HuH-7.5 (cell line): ENCODE measurements around the gene OOSP1.
"Not testable (repeated sequence)": the region's sequence is repeated elsewhere in the genome, so short reads cannot be mapped to it uniquely, and the experiment has no call there.

ENCODE experiments used
- DNase-seq: peaks from one replicate; pipeline ENCODE4 v3.0.0; 2011; ENCODE audit warnings: low spot score

Gene OOSP1, protein sequence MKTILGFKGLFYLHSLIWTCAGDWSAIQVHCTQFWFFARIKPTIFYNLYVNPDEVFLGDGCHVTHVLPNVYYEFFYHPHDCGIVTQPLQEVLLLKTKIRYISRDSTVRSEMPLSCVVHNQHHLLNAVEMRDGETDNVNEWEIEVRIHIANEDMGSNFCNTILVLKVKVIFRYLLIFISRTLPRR

GRCh38 chr11:59938132-59938531 lies at the start of gene OOSP1:
OOSP1 (plus strand) TSS chr11:59938432; CDS start chr11:59938455, 23 bp downstream.
- DNase-seq: no peak

DNA sequence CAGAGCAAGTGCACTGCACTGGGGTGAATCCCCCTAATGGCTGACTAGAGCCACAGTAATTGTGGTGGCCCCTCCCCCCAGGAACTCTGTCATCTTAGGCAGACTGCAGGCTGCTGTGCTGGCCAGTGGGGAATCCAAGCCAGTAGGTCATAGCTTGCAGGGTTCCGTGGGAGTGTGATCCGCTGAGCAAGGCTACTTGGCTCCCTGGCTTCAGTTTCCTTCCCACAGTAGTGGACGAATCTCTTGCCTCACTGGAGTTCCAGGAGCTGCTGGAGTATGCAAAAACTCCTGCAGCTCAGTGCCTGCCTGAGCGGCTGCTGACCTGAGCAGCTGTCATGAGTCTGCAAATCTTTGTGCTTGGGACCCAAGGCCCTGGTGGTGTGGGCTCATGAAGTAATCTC lies 46.5 kb upstream of the OOSP1 start:
- no peak for DNase-seq

GRCh38 chr11:59894616-59895015 lies 43.6 kb upstream of the OOSP1 start:
- DNase-seq: no peak

DNA sequence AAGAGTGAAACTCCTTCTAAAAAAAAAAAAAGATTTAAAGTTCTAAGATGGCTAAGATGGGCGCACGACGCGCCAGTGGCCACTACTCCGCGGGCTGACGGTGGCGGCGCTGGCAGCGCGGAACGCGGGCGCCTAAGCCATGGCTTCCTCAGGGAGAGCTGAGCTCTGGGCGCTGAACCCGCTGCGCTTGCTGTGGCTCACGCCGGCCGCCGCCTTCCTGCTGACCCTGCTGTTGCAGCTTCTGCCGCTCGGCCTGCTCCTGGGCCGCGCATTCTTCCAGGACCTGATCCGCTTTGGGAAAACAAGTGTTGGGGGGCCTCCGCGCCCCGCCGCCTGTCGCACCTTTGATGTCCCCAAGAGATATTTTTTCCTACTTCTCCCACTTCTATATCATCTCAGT lies 40.2 kb upstream of the OOSP1 start:
- DNase-seq: no peak

- DNase-seq: no peak
These were observed 39.6 kb upstream of the OOSP1 start for GRCh38 chr11:59898650-59899049.

GRCh38 chr11:59899532-59899931 lies 38.7 kb upstream of the OOSP1 start:
- DNase-seq: no peak

DNA sequence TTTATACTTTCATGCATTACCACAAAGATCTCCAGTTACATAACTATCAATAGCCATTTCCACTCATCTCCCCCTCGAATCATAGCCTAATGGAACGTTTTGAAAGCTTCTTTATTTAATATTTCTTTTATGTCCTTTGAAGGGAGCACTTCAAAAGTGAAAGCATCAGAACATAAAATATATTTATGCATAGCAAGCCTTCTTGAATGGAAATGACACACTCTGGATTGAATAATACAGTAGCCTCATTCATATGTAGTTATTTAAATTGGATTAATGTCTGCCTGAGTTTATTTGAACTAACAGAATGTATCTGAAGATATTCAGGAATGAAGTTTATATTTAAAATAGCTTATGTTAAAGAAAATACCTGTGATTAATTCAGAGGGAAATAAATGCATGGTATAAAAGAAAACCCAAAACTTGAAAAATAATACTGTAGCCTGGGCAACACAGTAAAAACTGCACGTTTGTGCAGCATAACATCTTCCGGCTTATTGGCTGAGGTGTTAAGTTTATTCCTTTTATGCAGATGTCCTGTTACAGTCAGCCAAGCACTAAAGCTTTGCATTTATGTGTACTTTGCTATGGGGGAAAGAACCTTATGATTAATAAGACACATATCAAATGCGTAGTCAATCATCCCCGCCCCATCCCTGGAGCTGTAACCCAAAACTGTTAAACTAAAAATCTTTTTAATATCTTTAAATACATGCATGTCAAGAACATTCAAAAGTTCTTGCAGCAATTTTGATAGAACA lies 37.7 kb upstream of the OOSP1 start:
- DNase-seq: no peak

DNA sequence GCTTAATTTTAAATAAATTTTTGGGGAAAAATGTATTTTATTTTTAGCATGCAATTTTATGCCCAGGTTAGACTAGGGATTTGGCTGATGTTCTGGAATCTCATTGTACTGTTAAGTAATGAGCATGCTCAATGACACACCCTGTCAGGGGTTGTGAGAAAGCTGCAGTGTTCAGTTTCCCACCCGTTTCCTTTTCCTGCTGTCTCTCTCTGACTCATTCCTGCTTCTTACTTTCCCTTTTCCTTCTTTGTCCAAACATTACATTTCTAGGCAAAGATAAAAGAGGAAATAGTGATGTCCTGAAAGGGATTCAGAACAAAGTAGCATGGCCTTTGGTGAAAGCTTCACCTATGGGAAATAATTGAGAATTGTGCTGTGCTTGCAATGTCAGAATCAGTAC lies 36.9 kb upstream of the OOSP1 start:
- DNase-seq: no peak

GRCh38 chr11:59903569-59903968 lies 34.7 kb upstream of the OOSP1 start:
- not testable (repeated sequence) for DNase-seq

DNA sequence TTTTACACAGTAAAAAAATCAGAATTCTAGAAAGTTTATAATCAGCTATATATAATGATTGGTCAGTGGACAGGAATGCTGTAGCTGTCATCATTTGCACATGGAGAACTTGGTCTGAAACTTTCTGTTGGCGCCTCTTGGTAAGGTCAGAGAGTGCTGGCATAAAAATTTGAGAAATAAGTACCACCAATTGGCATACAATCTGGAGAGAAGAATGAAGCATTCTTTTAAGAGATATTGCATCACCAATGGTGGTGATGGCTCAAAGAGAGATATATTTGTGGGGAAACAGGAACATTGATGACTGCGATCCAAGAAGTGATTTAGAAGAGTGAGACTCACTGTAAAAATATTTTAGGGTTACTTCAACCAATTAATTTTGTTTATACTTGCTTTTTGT lies 19.8 kb upstream of the OOSP1 start:
- no peak for DNase-seq

- DNase-seq: peak; percentile 18
These were observed 19.1 kb upstream of the OOSP1 start for GRCh38 chr11:59918987-59919589.

DNA sequence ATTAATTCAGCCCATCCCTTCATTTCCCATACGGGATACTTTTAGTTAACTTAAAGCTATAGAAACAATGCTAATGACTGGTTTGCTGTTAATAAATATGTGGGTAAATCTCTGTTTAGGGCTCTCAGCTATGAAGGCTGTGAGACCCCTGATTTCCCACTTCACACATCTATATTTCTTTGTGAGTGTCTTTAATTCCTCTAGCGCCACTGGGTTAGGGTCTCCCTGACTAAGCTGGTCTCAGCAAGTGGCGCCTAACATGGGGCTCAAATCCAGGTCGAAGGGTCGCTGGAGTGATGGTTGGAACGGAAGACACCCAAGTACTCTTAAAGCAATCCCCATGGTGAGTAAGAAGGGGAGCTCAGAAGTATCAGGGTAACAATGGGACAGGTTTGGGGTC lies 14.4 kb upstream of the OOSP1 start:
- no peak for DNase-seq

- no peak for DNase-seq
These were observed 6.5 kb upstream of the OOSP1 start for GRCh38 chr11:59931688-59932087.

- no peak for DNase-seq
These were observed 486 bp downstream of the OOSP1 start for GRCh38 chr11:59938718-59939117.

GRCh38 chr11:59939482-59939881 lies 1.2 kb downstream of the OOSP1 start:
- DNase-seq: no peak

- DNase-seq: no peak
These were observed 2.9 kb downstream of the OOSP1 start for GRCh38 chr11:59941091-59941490.

DNA sequence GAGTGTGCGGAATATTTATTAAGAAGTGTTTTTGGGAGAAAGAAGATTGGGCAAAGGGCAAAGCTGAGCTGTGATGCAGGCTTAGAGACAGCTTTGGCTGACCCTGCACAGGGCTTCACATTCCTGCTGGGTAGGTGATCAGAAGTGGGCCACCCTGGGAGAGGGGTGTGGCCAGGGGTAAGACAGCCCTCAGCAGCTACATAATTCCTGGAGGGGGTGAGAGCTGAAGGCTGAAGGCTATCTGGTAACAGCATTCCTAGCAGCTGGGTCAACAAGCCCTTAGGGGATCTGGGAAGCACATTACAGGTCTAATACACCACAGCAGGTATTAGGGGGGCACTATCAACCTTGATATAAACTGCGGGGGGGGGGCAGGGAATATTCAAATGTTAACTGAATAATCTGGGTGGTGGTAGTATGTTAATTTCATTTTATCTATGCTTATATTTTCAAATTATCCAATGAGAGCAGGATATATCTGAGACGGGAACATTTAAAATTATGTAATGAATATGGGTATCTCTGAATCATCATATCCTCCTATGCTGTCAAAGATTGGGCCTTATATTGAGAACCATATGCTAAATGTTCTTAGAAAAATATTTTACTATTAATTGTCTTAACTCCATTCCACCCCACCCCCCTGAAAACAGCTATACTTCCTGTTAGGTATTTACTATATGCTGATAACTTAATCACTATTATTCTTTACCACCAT lies 5.9 kb downstream of the OOSP1 start:
- no peak for DNase-seq

DNA sequence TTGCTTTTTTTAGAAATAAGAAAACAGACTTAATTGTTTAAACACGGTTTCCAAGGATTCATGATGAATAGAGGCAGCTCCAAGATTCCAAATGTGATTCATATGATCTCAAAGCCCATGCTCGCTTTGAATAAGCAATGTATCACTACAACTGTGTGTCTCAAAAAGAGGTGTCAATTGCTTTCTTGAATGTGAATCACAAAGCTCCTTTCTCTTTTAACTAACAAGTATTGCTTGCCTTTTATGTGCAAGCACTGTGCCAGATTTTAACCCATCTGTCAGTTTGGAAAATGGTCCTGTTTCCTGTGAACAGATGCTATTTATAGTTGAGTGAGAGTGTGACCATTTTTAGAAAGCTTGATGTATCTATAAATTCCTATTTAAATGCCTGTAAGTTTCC lies 6.5 kb downstream of the OOSP1 start:
- no peak for DNase-seq

DNA sequence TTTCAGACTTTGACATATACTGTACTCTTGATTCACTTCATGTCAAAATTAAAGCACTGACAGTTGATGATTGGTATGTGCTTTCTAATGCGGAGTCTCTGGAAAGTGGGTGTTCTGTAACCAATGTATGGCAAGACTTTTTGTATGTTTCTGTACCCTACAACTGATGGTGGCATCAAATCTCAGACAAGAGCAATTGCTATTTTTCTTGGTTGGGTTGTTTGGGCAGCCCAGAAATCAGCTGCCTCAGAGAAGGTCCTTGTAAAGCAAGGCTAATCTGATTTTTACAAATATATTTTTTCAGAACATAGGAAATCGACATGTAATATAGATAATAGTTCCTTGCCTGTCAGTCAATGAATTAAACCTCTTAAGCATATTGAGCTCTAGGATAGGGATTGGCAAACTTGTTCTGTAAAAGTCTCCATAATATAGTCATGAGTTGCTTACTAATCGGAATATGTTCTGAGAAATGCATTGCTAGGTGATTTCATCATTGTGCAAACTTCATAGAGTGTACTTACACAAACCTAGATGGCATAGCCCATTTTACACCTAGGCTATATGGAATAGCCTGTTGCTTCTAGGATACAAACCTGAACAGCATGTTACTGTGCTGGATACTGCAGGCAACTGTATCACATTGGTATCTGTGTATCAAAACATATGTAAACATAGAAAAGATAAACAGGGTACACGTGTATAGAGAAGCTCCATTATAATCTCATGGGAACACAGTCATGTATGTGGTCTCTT lies 15.4 kb downstream of the OOSP1 start:
- no peak for DNase-seq

- DNase-seq: no peak
These were observed 16.1 kb downstream of the OOSP1 start for GRCh38 chr11:59954219-59954847.

DNA sequence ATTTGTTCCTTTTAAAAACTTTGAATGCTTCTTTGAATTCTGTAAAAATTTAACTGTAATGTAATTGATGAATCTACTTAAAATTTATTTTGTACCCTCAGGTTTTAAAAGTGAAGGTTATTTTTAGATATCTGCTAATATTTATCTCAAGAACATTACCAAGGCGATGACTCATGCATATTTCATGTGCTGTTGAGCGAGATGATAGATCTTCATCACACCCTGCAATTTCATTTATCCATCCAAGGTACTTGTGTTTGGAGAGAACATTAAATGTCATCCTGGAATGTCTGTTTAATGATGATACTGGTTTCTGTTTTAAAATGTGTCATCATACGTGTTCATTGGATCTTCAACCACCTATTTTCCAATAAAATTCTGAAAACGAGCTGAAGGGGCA lies 18.9 kb downstream of the OOSP1 start:
- DNase-seq: no peak
